NCI-H146 (cell line): ENCODE measurements around the gene ACTRT2.

Source experiments
- DNase-seq: peaks from one replicate; lab custom pipeline; 2025; lab: John Stamatoyannopoulos, UW

Gene ACTRT2

DNA sequence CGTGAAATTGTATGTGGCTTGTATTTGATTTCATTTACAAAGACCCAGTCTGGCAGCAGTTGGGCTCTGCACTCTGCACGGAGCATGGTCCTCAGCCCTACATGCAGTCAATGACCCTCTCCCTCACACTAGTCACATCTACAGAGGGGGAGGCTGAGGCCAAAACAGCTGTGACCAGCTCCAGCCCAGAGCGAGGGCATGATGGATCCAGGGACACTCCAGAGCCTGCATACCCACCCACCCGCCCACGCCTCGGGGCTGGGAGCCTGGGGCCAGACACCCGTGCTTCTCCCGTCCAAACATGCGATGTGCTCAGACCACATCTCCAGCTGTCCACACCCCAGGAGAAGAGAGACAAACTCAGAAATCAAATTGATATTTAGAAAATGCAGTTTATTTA is 33.8 kb downstream of the ACTRT2 start:
- no peak for DNase-seq

GRCh38 chr1:3056641-3057040 is 35.4 kb downstream of the ACTRT2 start:
- no peak for DNase-seq

DNA sequence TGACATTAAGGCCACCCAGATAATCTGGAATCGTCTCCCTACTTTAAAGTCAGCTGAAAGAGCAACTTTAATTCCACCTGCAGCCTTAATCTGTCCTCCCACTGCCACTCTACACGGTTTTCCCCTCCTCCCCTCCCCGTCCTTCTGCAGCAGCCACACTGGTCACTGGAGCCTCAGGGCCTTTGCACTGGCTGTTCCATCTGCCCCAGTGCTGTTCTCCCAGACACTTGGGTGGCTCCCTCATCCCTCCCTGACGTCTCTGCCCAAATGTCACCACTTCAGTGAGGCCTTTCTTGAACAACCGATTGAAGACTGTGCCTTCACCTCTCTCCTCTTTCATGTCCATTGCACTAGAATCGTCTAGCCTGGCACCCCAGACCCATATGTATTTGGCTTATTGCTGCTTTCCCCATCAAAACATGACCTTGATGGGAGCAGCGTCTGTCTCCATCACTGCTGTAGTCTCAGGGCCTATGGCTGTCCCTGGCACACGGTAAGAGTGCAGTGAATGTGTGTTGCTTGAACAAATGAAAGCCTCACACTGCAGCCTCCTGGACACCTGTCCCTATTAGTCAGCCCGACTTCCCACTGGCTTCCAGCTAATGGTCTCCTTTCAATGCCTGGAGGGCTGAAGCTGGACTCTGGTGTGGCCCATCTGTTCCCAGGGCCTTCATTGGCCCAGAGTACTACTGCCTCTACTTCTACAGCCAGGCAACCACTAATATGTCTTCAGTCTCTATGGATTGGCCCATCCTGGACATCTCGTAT is 37.2 kb downstream of the ACTRT2 start:
- DNase-seq, result no peak

GRCh38 chr1:3060127-3060526 is 38.9 kb downstream of the ACTRT2 start:
- DNase-seq, result no peak

GRCh38 chr1:3060601-3061551 is 39.6 kb downstream of the ACTRT2 start:
- DNase-seq, result no peak

GRCh38 chr1:3061566-3061965 is 40.3 kb downstream of the ACTRT2 start:
- no peak for DNase-seq

GRCh38 chr1:3061981-3062615 is 40.8 kb downstream of the ACTRT2 start:
- DNase-seq, result no peak

- DNase-seq, result no peak
Observed at GRCh38 chr1:3062616-3063378, 41.5 kb downstream of the ACTRT2 start.

DNA sequence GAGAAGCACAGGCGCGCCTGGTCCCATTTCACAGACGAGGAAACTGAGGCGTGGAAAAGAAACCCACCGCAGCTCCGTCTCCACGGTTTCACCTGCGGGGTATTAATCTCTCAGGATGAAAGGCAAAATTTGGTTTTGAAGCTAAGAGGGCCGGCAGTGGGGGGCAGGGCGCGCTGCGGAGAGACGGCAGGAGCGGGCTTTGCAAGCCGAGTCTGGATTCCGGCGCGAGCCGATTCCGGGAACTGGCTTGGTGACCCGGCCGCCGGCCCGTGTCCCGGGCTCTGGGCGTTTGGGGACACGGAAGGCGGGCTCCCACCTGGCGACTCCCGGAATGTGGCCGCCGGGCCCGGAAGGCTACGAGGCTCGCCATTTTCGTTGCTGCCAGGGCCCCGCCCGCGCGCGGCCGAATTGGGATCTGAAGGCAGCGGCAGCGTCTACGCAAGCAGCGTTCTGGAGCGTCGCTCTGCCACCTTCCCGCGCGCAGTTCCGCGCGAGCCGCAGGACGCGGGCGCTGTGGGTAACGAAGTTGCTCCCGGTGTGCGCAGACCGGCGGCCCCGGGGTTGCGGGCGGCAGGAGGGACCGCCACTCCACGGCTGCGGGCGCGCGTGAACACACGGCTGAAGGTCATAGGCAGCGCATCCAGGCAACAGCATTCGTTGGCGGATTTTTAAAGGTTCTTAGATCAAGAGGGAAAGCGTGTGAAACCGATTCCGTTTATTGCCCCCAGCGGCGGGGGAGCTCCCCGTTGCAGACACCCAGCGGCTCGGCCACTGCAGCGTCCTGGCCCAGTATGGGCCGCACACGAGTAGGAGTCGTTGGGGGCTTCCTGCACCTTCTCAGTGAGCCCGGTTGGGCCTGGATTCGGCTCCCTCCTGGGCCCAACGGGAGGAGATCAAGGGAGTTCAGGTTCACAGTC is 42.4 kb downstream of the ACTRT2 start:
- DNase-seq, result no peak

DNA sequence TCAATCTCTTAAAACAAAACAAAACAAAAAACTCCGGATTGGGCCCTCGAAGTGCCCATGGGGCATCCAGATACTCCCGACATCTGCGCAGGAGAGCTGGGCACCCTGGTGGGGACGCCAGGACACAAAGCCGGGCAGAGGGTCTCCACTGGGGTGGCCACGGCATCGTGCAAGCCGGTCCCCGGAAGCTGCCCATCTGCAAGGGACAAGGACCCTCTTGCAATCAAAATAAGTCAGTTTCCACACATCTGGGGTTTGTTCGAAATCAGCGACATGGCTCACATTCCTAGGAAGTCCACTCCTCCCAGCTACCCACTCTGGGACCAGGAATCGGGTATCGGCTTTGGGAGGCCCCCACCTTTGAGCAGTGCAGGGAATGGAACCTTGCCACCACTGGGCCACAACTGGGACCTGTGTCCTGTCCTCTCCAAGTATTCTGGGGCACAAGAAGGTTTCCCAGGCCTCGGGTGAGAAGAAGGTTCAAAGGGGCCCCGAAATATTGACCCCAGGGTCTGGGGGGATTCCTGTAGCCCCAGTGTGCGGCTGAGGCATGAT is 43.1 kb downstream of the ACTRT2 start:
- no peak for DNase-seq

DNA sequence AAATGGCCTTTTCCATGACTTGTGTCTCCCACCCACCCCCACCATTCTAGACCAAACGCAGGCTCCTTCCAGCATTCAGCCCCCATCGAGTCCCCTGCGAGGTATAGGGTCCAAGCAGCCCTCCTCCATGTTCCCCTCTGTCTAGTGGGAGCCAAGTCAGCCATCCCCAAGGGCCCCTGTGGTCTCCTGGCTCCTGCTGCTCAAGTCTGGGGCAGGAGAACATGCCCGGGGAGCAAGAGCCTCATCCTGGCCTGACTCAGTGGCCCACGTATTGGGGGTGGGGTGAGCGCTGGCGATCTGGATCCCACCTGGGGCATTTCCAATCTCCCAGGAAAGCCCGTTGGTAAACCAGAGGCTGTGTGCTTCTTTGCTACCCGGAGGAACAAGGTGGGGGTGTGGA is 43.6 kb downstream of the ACTRT2 start:
- DNase-seq, result no peak

- no peak for DNase-seq
Observed at GRCh38 chr1:3065396-3065795, 44.1 kb downstream of the ACTRT2 start.

DNA sequence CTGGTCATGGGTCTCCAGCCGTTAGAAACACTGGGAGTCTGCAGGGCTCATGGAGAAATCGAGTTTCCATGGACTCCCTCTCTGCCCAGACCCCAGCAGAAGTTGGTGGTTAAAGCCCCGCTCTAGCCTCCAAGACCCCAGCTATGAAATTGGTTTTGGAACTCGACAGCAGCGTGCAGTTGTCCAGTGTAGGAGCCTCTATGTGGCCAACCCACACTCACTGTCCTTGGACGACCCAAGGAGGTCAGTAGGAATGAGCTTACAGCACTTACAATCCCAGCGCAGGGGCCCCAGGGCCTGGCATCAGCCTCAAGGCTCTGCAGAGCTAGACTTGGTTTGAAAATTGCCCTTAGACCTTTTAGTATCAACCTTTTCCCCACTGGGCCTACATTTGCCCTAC is 44.5 kb downstream of the ACTRT2 start:
- DNase-seq, result no peak

DNA sequence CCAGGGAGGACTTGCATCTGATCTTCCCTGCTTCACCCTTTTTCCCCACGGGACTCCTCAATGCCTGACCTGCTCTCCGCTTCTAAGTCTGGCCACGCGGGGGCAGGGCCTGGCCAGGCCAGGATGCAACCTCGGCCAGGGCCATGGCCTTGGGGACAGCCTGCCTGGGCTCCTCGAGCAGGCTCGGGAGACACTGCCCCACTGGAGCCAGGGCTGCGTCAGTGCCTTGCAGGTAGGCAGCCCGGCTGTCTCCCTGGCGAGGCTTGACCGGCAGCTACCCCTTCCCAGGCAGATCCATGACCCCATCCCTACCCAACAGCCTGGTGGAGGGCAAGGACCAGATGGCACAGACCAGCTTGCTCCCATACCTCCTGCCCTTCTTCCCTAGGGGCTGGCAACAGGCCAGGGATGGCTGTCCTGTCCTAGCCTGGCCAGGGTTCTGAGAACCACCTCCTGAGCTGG is 45.0 kb downstream of the ACTRT2 start:
- DNase-seq, result no peak

- DNase-seq, result no peak
Observed at GRCh38 chr1:3066826-3067225, 45.6 kb downstream of the ACTRT2 start.

DNA sequence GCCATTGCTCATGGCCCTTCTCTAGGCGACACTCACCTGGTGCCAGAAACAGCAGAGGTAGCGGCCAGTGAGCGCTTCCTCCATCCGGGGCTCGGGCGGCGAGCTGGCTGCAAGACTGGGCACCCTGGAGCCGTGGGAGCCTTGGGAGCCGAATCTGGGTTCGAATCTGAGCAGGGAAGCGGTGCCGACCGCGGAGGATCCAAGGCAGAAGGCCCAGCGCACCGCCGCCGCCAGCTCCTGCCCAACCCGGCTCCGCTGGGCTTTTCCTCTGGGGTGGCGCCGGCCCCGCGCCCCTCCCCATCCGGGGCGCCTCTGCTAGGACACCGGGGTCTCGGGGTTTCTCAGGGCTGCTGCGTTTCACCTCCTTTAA is 46.0 kb downstream of the ACTRT2 start:
- DNase-seq, result no peak

DNA sequence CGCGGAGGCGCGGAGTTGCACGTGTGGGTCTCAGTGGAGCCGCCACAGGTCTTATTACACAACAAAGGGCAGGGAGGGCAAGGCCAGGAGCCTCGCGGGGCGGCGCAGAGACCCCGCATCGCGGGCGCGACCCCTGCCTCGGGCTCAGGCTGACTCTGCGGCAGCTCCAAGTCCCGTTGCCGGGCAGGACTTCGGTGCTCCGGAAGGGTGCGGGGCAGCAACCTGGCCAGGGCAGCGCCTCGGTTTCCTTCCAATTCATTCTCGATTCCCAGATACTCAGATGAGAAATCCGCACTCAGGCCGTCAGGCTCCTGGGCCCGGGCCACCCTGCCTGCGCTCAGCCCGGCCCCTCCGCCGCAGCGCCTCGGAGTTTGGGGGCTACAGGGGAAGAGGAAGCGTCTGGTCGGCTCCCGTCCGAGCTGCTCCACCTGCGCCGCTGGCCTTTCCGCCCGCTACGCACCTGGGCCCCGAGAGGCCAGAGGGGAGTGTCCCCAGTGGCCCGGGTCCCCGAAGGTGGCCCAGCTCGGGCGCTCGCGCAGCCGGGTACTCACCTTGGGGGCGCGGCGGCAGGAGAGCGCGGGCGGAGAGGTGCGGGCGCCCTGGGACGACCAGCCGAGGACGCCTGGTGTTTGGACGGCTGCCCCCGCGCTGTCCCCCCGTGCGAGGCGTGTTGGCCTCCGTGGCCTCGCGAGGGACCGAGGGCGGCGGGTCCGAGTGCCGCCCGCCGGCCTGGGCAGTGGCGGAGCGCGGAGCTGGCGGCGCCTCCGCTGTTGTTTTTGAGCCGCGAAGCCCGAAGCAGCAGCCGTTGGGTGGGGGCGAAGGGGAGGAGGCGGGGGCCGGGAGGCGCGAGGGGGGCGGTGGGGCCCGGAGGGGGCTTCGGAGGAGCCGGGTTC is 46.6 kb downstream of the ACTRT2 start:
- no peak for DNase-seq

DNA sequence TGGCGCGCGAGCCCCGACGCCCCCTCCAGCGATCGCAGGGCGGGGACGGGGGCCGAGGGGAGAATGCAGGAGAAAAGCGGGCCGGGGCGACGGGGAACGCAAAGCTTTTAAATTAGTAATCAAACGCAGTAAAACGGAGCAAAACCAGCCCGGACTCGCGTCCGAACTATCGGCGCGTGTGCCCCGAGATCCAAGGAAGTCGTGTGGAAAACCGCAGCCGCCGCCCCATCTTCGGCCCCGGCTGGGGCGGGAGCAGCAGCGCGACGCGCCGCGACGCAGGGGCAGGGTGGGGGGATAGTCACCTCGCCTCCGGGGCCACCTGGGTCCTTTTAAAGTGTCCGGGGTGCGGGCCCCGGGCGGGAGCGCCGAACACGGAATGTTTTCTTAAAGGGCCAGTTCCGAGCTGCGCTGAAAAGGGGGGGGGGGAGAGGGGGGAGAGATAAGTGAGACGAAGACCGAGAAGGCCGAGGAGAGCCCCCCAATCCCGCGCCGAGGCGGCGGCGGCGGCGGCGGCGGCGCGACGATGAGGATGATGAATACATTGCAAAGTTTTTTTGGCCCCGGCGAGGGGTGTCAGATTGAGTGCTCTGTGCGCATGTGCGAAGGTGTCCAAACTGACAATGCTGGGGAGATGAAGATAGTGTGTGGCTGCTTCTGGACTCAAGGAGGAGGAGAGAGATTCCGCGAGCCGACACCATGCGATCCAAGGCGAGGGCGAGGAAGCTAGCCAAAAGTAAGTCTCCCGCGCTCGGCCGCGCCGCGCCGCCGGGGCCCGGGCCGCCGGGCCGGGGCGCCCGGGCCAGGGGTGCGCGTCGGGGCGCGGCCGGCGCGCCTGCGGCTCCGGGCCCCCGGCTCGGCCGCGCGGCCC is 47.5 kb downstream of the ACTRT2 start, which contains the start of gene PRDM16:
TSS of gene PRDM16 (plus strand) at position 640 of the 868 bp plus-strand sequence. CDS start at position 697, 57 bp downstream.
- DNase-seq, result no peak
